ENCODE data around the gene SCUBE1.
"Not testable (repeated sequence)": the region's sequence is repeated elsewhere in the genome, so short reads cannot be mapped to it uniquely, and the experiment has no call there.

SCUBE1 gene

DNA sequence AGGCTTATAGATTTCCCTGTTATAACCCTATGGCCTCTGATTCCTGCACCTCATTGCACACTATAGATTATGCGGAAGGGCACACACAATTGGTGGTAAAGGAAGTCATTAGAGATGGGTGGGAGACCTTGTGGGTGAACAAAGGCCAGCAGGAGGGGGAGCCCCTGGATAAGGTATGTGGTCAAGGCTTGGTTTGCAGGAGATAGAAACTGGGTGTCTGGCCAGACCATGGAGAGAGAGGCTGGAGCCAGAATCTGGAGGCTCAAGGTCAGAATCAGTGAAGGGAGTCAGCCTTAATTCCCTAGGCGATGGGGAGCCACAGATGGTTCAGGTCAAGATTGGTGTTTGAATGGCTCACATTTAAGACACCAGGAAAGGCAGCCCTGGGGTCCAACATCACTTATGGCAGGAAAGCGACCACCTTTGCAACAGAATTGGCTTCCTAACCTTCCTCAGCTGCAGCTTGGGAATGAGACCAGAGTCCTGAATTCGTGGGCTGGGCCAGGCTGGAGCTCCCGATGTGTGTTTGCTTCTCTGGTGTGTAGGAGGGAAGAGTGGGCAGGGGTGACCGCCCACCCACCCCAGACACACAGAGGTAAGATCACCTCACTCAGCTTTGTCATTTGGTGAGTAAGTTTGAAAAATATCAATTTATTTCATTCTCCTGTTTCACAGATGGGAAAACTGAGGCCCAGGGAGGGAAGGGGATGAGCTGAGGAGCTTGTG, 22.7 kb upstream of the SCUBE1 start:
- Histone ChIP-seq H3K36me3 (no peaks in the 10 kb centered on the region), H4K20me1 (no peaks in the 10 kb centered on the region), H3K27ac (no peak overlapping the region), H3K4me2 (no peak overlapping the region), H3K4me3 (no peak overlapping the region), H3K9me3 (replicated peaks in 1 of 11) (0 out of 22 replicates have a peak, but pooled peaks cover 0 to 3% (median 0%) of the 10 kb centered on the region in 11 experiments), H3K27me3 (no peaks in the 10 kb centered on the region), H3K4me1 (peaks cover 0 to 9% (median 4%) of the 10 kb centered on the region in 10 experiments; a peak in 9 of 20 replicates), H3K9ac (no peak overlapping the region)
- TF ChIP-seq Cebpa-rat (IDR thresholded peaks at IDR 0.05) = no peak

DNA sequence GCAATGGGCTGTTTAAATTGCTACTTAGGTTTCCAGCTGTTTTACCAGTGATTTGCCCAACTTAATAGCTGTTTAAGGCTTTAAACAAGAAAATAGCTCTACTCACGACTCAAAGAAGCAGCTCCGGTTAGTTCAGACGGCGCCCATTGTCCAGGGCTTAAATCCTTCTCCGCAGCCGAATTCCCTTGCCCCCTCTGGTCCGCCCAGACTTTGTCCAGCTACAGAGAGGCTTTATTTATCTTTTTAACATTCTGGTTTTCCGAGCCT, 20.9 kb upstream of the SCUBE1 start:
- H3K27me3 ChIP-seq = no peaks in the 10 kb centered on the region
- 0 out of 22 replicates have a peak, but pooled peaks cover 0 to 3% (median 0%) of the 10 kb centered on the region in 11 experiments for H3K9me3 ChIP-seq (replicated peaks in 1 of 11)
- H3K4me3 ChIP-seq = no peak overlapping the region
- no peaks in the 10 kb centered on the region for H4K20me1 ChIP-seq
- no peaks in the 10 kb centered on the region for H3K36me3 ChIP-seq
- no peak for TF ChIP-seq Cebpa-rat (IDR thresholded peaks at IDR 0.05)
- no peak overlapping the region for H3K27ac ChIP-seq
- no peaks in the 10 kb centered on the region for H3K4me1 ChIP-seq
- no peak overlapping the region for H3K9ac ChIP-seq
- H3K4me2 ChIP-seq = no peak overlapping the region

- Histone ChIP-seq H3K27ac (no peak overlapping the region), H4K20me1 (no peaks in the 10 kb centered on the region), H3K4me3 (no peak overlapping the region), H3K4me2 (no peak overlapping the region), H3K36me3 (no peaks in the 10 kb centered on the region), H3K4me1 (no peaks in the 10 kb centered on the region), H3K27me3 (no peaks in the 10 kb centered on the region), H3K9ac (no peak overlapping the region; a peak in 1 of 22 replicates), H3K9me3 (replicated peaks in 1 of 11) (0 out of 22 replicates have a peak, but pooled peaks cover 0 to 3% (median 0%) of the 10 kb centered on the region in 11 experiments)
- no peak for TF ChIP-seq Cebpa-rat (IDR thresholded peaks at IDR 0.05)
Observed at GRCh38 chr22:43363315-43364168, 20.4 kb upstream of the SCUBE1 start.

DNA sequence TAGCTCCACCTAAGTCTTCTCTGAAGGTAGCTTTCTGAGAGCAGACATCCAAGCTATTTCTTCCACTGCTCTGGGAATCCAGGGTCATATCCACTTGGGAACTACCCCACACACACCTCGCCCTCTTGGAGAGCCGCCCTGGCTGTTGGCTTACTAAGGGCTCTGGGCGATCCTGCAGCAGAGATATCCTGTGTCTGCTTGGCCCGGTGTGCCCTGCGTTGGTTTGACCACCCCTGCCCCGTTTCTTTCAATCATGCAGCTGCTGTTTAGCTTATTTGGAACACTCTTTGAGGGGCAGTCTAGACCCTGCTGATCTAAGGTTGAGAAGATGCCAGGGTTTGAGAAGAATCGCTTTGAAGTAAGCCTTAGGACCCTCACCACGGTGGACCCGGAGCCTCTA, 17.4 kb upstream of the SCUBE1 start:
- no peak overlapping the region for H3K27ac ChIP-seq
- H3K4me3 ChIP-seq = no peak overlapping the region
- H3K4me1 ChIP-seq = no peaks in the 10 kb centered on the region
- no peak for TF ChIP-seq Cebpa-rat (IDR thresholded peaks at IDR 0.05)
- no peak overlapping the region for H3K4me2 ChIP-seq
- H3K27me3 ChIP-seq = no peaks in the 10 kb centered on the region
- H3K9ac ChIP-seq = no peak overlapping the region
- no peaks in the 10 kb centered on the region for H3K9me3 ChIP-seq (replicated peaks in 1 of 11)
- H4K20me1 ChIP-seq = no peaks in the 10 kb centered on the region
- no peaks in the 10 kb centered on the region for H3K36me3 ChIP-seq

DNA sequence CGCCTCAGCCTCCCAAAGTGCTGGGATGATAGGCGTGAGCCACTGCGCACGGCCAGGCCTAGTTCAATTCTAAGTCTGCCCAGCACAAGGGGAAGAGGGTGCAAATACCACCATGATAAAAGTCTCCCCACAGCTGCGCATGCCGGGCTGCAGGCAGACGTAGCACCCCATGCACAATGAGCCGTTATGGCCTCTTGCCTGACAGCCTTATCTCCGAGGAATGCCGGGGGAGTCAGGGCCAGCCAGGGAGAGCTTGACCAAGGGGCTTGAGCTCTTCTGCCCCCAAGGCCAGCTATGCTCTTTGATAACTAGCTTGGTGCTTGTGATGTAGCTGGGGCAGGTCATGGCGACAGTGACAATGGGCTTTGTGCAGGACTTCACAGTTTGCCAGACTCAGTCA, 13.7 kb upstream of the SCUBE1 start:
- Histone ChIP-seq H3K4me1 (no peaks in the 10 kb centered on the region), H3K9ac (no peak overlapping the region), H3K4me3 (no peak overlapping the region)

DNA sequence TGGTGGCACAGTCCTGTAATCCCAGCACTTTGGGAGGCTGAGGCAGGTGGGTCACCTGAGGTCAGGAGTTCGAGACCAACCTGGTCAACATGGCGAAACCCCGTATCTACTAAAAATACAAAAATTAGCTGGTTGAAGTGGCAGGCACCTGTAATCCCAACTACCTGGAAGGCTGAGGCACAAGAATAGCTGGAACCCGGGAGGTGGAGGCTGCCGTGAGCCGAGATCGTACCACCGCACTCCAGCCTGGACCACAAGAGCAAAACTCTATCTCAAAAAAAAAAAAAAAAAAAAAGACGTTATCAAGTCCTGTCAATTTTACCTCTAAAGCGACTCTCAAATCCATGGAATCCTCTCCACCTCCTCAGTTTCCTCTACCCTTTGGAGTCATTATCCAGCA, 12.5 kb upstream of the SCUBE1 start:
- H3K27me3 ChIP-seq; H3K4me1 ChIP-seq; H4K20me1 ChIP-seq; H3K9me3 ChIP-seq (replicated peaks in 1 of 11); H3K4me2 ChIP-seq; H3K36me3 ChIP-seq; H3K4me3 ChIP-seq; H3K27ac ChIP-seq; H3K9ac ChIP-seq: not testable (repeated sequence)

More for the DNA sequence above, 13.7 kb upstream of the SCUBE1 start:
- Histone ChIP-seq H3K27me3 (no peaks in the 10 kb centered on the region), H4K20me1 (no peaks in the 10 kb centered on the region), H3K36me3 (no peaks in the 10 kb centered on the region), H3K9me3 (replicated peaks in 1 of 11) (no peaks in the 10 kb centered on the region), H3K27ac (no peak overlapping the region), H3K4me2 (no peak overlapping the region)
- TF ChIP-seq Cebpa-rat (IDR thresholded peaks at IDR 0.05) = no peak

- H3K4me1 ChIP-seq = peaks cover 3 to 18% (median 11%) of the 10 kb centered on the region in 10 experiments; a peak in 18 of 20 replicates
- no peak overlapping the region for H3K4me3 ChIP-seq
- H3K9ac ChIP-seq = no peak overlapping the region
- no peaks in the 10 kb centered on the region for H3K36me3 ChIP-seq
- no peak overlapping the region for H3K4me2 ChIP-seq
- peaks cover 0 to 9% (median 0%) of the 10 kb centered on the region in 11 experiments; a peak in 2 of 22 replicates for H3K9me3 ChIP-seq (replicated peaks in 1 of 11)
- H4K20me1 ChIP-seq = no peaks in the 10 kb centered on the region
- TF ChIP-seq Cebpa-rat (IDR thresholded peaks at IDR 0.05) = no peak
- no peak overlapping the region for H3K27ac ChIP-seq
- H3K27me3 ChIP-seq = no peaks in the 10 kb centered on the region
Observed at GRCh38 chr22:43351966-43352345, 8.8 kb upstream of the SCUBE1 start.

GRCh38 chr22:43349636-43350035, 6.5 kb upstream of the SCUBE1 start:
- Histone ChIP-seq H3K4me3 (no peak overlapping the region), H3K4me1 (peaks cover 23 to 41% (median 34%) of the 10 kb centered on the region in 10 experiments), H3K9me3 (replicated peaks in 1 of 11) (peaks cover 0 to 9% (median 0%) of the 10 kb centered on the region in 11 experiments; a peak in 2 of 22 replicates), H3K27ac (no peak overlapping the region), H3K36me3 (no peaks in the 10 kb centered on the region), H3K27me3 (peaks cover 0 to under 1% (median 0%) of the 10 kb centered on the region in 11 experiments; a peak in 1 of 22 replicates), H4K20me1 (no peaks in the 10 kb centered on the region), H3K9ac (no peak overlapping the region), H3K4me2 (no peak overlapping the region)
- no peak for TF ChIP-seq Cebpa-rat (IDR thresholded peaks at IDR 0.05)

GRCh38 chr22:43346521-43346929, 3.4 kb upstream of the SCUBE1 start:
- TF ChIP-seq Cebpa-rat (IDR thresholded peaks at IDR 0.05) = no peak
- Histone ChIP-seq H3K4me2 (peak overlapping the region; percentile 36 to 84 (median 70)), H3K36me3 (no peaks in the 10 kb centered on the region), H3K27ac (peak overlapping the region in 9 of 11 experiments; percentile 27 to 82 (median 74); a peak in 17 of 22 replicates), H3K9me3 (replicated peaks in 1 of 11) (peaks cover 0 to 9% (median 0%) of the 10 kb centered on the region in 11 experiments; a peak in 2 of 22 replicates), H3K4me3 (no peak overlapping the region), H4K20me1 (no peaks in the 10 kb centered on the region), H3K9ac (peak overlapping the region in 8 of 11 experiments; percentile 40 to 72 (median 56); a peak in 16 of 22 replicates), H3K4me1 (peaks cover 23 to 54% (median 39%) of the 10 kb centered on the region in 10 experiments), H3K27me3 (peaks cover 24 to 30% (median 26%) of the 10 kb centered on the region in 11 experiments)

Measured in BLaER1 treated with 17β-estradiol and CSF1 and Interleukin-3, amounts not matched to agents 10 nM and 100 nM (cell line).